Subcutaneous abdominal adipose tissue (tissue), 5 donors: ENCODE data around the gene SPDYC.

Experiments
- H3K27ac ChIP-seq: one replicate; pipeline ENCODE4 v1.7.0; 2013; ENCODE audit warnings: low read depth, mild to moderate bottlenecking, inconsistent platforms, low read length, moderate library complexity
- H3K27me3 ChIP-seq, 5 donors: one replicate each; pipeline ENCODE4 v1.7.0; 2013; ENCODE audit warnings: low read length in 5 of 5, inconsistent platforms in 1 of 5; ENCODE audit not compliant: control insufficient read depth in 5 of 5, insufficient read depth in 4 of 5
- H3K36me3 ChIP-seq, 5 donors: one replicate each; pipeline ENCODE4 v1.7.0; 2013; ENCODE audit warnings: low read length in 5 of 5; ENCODE audit not compliant: control insufficient read depth in 5 of 5, insufficient read depth in 5 of 5
- H3K4me1 ChIP-seq, 5 donors: one replicate each; pipeline ENCODE4 v1.7.0; 2013; ENCODE audit warnings: low read length in 5 of 5, mild to moderate bottlenecking in 3 of 5, moderate library complexity in 1 of 5; ENCODE audit not compliant: control insufficient read depth in 5 of 5, insufficient read depth in 5 of 5
- H3K4me3 ChIP-seq, 5 donors: one replicate each; pipeline ENCODE4 v1.7.0; 2013; ENCODE audit warnings: low read length in 5 of 5, low read depth in 1 of 5
- H3K9ac ChIP-seq, 5 donors: one replicate each; pipeline ENCODE4 v1.7.0; 2013; ENCODE audit warnings: low read length in 5 of 5, mild to moderate bottlenecking in 4 of 5, moderate library complexity in 3 of 5
- H3K9me3 ChIP-seq, 5 donors: one replicate each; pipeline ENCODE4 v1.7.0; 2013; ENCODE audit warnings: low read length in 5 of 5; ENCODE audit not compliant: control insufficient read depth in 5 of 5
- donor health status: healthy.
- donor health status: healthy.
- donor health status: healthy.
- donor health status: healthy.
- donor health status: healthy.

The SPDYC gene

GRCh38 chr11:65218446-65218845, 48.4 kb downstream of the SPDYC start:
- Histone ChIP-seq H3K9ac (no peak overlapping the region), H3K4me3 (no peak overlapping the region), H3K27me3 (peaks cover 0 to 6% (median 0%) of the 10 kb centered on the region in 5 donors), H3K27ac (no peak overlapping the region), H3K36me3 (no peaks in the 10 kb centered on the region), H3K9me3 (no peaks in the 10 kb centered on the region), H3K4me1 (peaks cover 0 to 13% (median 5%) of the 10 kb centered on the region in 5 donors)

GRCh38 chr11:65219930-65220213, 49.8 kb downstream of the SPDYC start:
- peaks cover 0 to 6% (median 0%) of the 10 kb centered on the region in 5 donors for H3K27me3 ChIP-seq
- no peaks in the 10 kb centered on the region for H3K36me3 ChIP-seq
- no peak overlapping the region for H3K4me3 ChIP-seq
- no peaks in the 10 kb centered on the region for H3K9me3 ChIP-seq
- no peak overlapping the region for H3K27ac ChIP-seq
- peaks cover 0 to 13% (median 6%) of the 10 kb centered on the region in 5 donors for H3K4me1 ChIP-seq
- no peak overlapping the region for H3K9ac ChIP-seq

GRCh38 chr11:65221026-65221425, 51.0 kb downstream of the SPDYC start:
- Histone ChIP-seq H3K9ac (no peak overlapping the region), H3K4me1 (peaks cover 0 to 25% (median 18%) of the 10 kb centered on the region in 5 donors), H3K4me3 (no peak overlapping the region), H3K27ac (no peak overlapping the region), H3K36me3 (no peaks in the 10 kb centered on the region), H3K9me3 (no peaks in the 10 kb centered on the region), H3K27me3 (peaks cover 0 to 6% (median 0%) of the 10 kb centered on the region in 5 donors)
